H1 (cell line): ENCODE measurements around the gene ORMDL1. TPM values are rescaled to one million over a fixed set of nuclear protein-coding genes. Genes with fewer than 3 reads are reported as not detected.

Experiments used
- EP300 ChIP-seq, 2 experiments: IDR thresholded peaks; 1 replicate in 1 of 2; 2 replicates in 1 of 2; pipeline ENCODE4 v1.6.1; 2011 to 2012; ENCODE audit warnings: low read depth in 2 of 2, low read length in 2 of 2, mild to moderate bottlenecking in 2 of 2, borderline replicate concordance in 1 of 2, inconsistent platforms in 1 of 2, moderate library complexity in 1 of 2
- JUN ChIP-seq: IDR thresholded peaks from 2 replicates; pipeline ENCODE4 v1.6.1; 2011; ENCODE audit warnings: low read depth, mild to moderate bottlenecking, improper control_type of control experiment, low read length
- NRF1 ChIP-seq: IDR thresholded peaks from 2 replicates; pipeline ENCODE4 v1.6.1; 2011; ENCODE audit warnings: mild to moderate bottlenecking, low read depth, low read length, improper control_type of control experiment
- SUZ12 ChIP-seq: fragments of 200-600 bp; sonication (generic); IDR thresholded peaks from 2 replicates; pipeline ENCODE4 v1.6.1; 2012; ENCODE audit warnings: mild to moderate bottlenecking, inconsistent platforms, low read length, moderate library complexity, mixed read lengths
- polyA plus RNA-seq, 7 experiments: library from polyadenylated mRNA; depleted of rRNA in 3 of 7; stranded (reverse) in 5 of 7; unstranded in 2 of 7; fragments of >200 nt in 5 of 7; fragments of 200-250 nt in 2 of 7; gene quantifications; 1 replicate in 5 of 7; 2 replicates in 1 of 7; 4 replicates in 1 of 7; pipeline versions ENCODE4 v1.2.1 to v1.2.3, GENCODE V29; 2011 to 2013; ENCODE audit warnings: missing spikeins in 2 of 7, mixed read lengths in 2 of 7
- total RNA-seq: library from RNA; stranded (reverse); fragmentation: NEBNext Ultra II Directional; extraction: Animal tissue kit (Norgen Biotek cat#: 25700); gene quantifications from 2 replicates; pipeline ENCODE4 v1.2.1, GENCODE V29; 2021
- TF ChIP-seq, protein P1 (sequence below): IDR thresholded peaks from 2 replicates; pipeline ENCODE4 v1.6.1; 2011; ENCODE audit warnings: low read length, improper control_type of control experiment
- TF ChIP-seq, protein P2 (sequence below): IDR thresholded peaks from 2 replicates; pipeline ENCODE4 v1.6.1; 2012; ENCODE audit warnings: inconsistent platforms

Gene ORMDL1
- total and polyA plus RNA-seq, 2 of the 8 experiments (the other 6 are each of a cell fraction or from before 2014, with no cell fraction given) = 34.9 to 58.1 TPM

DNA sequence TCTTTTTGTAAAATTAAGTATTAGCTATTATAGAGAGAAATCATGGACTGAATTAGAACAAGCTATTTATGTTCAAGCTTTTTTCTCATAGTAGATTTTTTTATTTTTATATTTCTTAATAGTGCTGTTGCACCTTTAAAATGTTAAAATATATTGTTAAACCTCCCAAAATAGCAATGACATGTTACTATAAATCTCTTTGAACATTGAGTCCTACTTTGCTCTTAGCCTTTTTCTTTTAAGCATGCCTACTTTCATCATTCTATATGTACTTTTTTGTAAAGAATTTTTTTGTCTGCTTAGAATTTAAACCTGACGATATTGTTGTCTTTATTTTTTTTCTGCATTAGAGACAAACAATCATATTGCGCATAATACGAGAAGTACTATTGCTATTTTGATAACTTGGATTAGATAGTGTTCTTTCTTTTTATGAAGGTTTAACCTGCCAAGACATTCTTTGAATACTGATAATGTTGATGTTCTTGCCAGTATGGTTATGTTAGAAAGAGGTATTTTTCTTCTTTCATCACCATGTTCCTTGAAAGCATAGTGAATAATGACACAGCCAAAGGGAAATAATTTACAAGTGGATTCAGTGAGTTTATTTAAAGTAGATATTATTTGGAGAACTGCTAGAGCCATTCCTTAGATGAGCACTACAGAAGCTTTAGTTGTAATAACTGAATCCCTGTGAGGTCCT, 40.7 kb upstream of the ORMDL1 start (continued):
- TF ChIP-seq, protein P1, sequence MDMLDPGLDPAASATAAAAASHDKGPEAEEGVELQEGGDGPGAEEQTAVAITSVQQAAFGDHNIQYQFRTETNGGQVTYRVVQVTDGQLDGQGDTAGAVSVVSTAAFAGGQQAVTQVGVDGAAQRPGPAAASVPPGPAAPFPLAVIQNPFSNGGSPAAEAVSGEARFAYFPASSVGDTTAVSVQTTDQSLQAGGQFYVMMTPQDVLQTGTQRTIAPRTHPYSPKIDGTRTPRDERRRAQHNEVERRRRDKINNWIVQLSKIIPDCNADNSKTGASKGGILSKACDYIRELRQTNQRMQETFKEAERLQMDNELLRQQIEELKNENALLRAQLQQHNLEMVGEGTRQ = no peak
- TF ChIP-seq, protein P2, sequence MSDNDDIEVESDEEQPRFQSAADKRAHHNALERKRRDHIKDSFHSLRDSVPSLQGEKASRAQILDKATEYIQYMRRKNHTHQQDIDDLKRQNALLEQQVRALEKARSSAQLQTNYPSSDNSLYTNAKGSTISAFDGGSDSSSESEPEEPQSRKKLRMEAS = no peak
- TF ChIP-seq EP300 (IDR thresholded peaks at IDR 0.05; ENCODE audit: borderline replicate concordance in 1 of 2, low read depth in 2 of 2, low read length in 2 of 2) = no peak
- no peak for TF ChIP-seq JUN
- no peak for TF ChIP-seq NRF1
- no peak for TF ChIP-seq SUZ12
- TF ChIP-seq, all 59 proteins: peak for 0
